K562 (cell line): ENCODE results near the gene TRIM45. TPM values are rescaled to one million over a fixed set of nuclear protein-coding genes. Genes with fewer than 3 reads are reported as not detected.

Experiments
- ATAC-seq: fragments of 200-7000 bp; cut with Tn5 transposase; 3 replicates; pipeline ENCODE4 v1.9.1; 2020; ENCODE audit warnings: moderate library complexity
- BruUV-seq: library from RNA; stranded (reverse); fragments of 400-500 nt; replicated peaks from 2 replicates; lab custom pipeline; 2021; lab: Mats Ljungman, UMichigan
- CTCF ChIA-PET: fragments of 300-600 bp; formaldehyde crosslinking; extraction: SDS; loops from one replicate; lab custom pipeline; 2021; ENCODE audit warnings: low intra/inter-chr PET ratio; lab: Yijun Ruan, JAX
- POLR2A ChIA-PET: fragments of 300-600, 350-650 bp; sonication (Branson Sonifier 250); formaldehyde crosslinking; extraction: SDS; loops from one replicate; lab custom pipeline; 2021; ENCODE audit warnings: antibody characterized with exemption, inconsistent platforms; lab: Yijun Ruan, JAX
- DNase-seq, 4 experiments: peaks; one replicate each; pipeline versions ENCODE4 v3.0.0 to v3.0.0-alpha.2; 2011 to 2018; ENCODE audit warnings: low spot score in 3 of 4, mixed read lengths in 3 of 4; ENCODE audit errors: extremely low read depth in 1 of 4
- FAIRE-seq: peaks from 2 replicates; lab custom pipeline; 2011; peaks lifted over from hg19 to GRCh38; lab: Jason Lieb, UNC
- H2AFZ ChIP-seq: 2 replicates; pipeline ENCODE4 v1.6.0; 2011; ENCODE audit warnings: low read depth, low read length, control low read depth, inconsistent platforms
- H3K27ac ChIP-seq: fragments of 200-600 bp; 3 replicates; pipeline ENCODE4 v1.8.0; 2011; ENCODE audit warnings: low read depth, mild to moderate bottlenecking, control low read depth, inconsistent platforms, low read length, moderate library complexity, mixed read lengths; ENCODE audit errors: extremely low read depth
- H3K27me3 ChIP-seq, 2 experiments: fragments of 300-600 bp in 1 of 2; 2 replicates in 1 of 2; 3 replicates in 1 of 2; pipeline versions ENCODE4 v1.6.0 to v1.8.0; 2011; ENCODE audit warnings: inconsistent platforms in 2 of 2, low read length in 2 of 2, mild to moderate bottlenecking in 1 of 2, mixed read lengths in 1 of 2, moderate library complexity in 1 of 2; ENCODE audit not compliant: control insufficient read depth in 2 of 2, insufficient read depth in 2 of 2
- H3K36me3 ChIP-seq: fragments of 300-600 bp; 3 replicates; pipeline ENCODE4 v1.8.0; 2011; ENCODE audit warnings: mild to moderate bottlenecking, low read length, inconsistent platforms; ENCODE audit not compliant: control insufficient read depth, insufficient read depth
- H3K4me1 ChIP-seq, 2 experiments: fragments of 200-600 bp in 1 of 2; replicated peaks in 1 of 2; 2 replicates in 1 of 2; 3 replicates in 1 of 2; pipeline versions ENCODE4 v1.5.1 to v1.8.0; 2011; ENCODE audit warnings: inconsistent platforms in 2 of 2, low read length in 2 of 2, mild to moderate bottlenecking in 1 of 2, mixed read lengths in 1 of 2, moderate library complexity in 1 of 2; ENCODE audit not compliant: control insufficient read depth in 2 of 2, insufficient read depth in 2 of 2
- H3K4me2 ChIP-seq: 2 replicates; pipeline ENCODE4 v1.6.1; 2011; ENCODE audit warnings: low read length, control low read depth, inconsistent platforms, mixed read lengths; ENCODE audit not compliant: insufficient read depth
- H3K4me3 ChIP-seq: fragments of 200-600 bp; sonication (generic), shearing (Covaris generic); 2 replicates; pipeline ENCODE4 v1.5.1; 2016; ENCODE audit warnings: control low read depth, inconsistent platforms
- H3K79me2 ChIP-seq: fragments of 200-600 bp; 3 replicates; pipeline ENCODE4 v1.8.0; 2011; ENCODE audit warnings: low read length, inconsistent platforms; ENCODE audit not compliant: control insufficient read depth, insufficient read depth
- H3K9ac ChIP-seq, 2 experiments: 2 replicates each; pipeline versions ENCODE4 v1.6.0 to v1.6.1; 2011; ENCODE audit warnings: low read depth in 2 of 2, low read length in 2 of 2, control low read depth in 1 of 2, inconsistent platforms in 1 of 2, mild to moderate bottlenecking in 1 of 2, mixed read lengths in 1 of 2; ENCODE audit not compliant: insufficient read depth in 1 of 2
- H3K9me1 ChIP-seq: one replicate; pipeline ENCODE4 v1.6.0; 2011; ENCODE audit warnings: inconsistent platforms, mild to moderate bottlenecking, low read length, moderate library complexity; ENCODE audit not compliant: control insufficient read depth, insufficient read depth
- H3K9me3 ChIP-seq: replicated peaks from 2 replicates; pipeline ENCODE4 v1.5.1; 2011; ENCODE audit warnings: low read depth, low read length, inconsistent platforms; ENCODE audit not compliant: control insufficient read depth, insufficient read depth
- H4K20me1 ChIP-seq: replicated peaks from 2 replicates; pipeline ENCODE4 v1.6.1; 2011; ENCODE audit warnings: low read length, inconsistent platforms, mixed read lengths; ENCODE audit not compliant: control insufficient read depth, insufficient read depth
- CBFA2T3 ChIP-seq: fragments of 450-650 bp; IDR thresholded peaks from 2 replicates; pipeline ENCODE4 v1.6.1; 2017
- CTBP1 ChIP-seq: fragments of 450-650 bp; IDR thresholded peaks from 2 replicates; pipeline ENCODE4 v1.6.1; 2016; ENCODE audit warnings: borderline replicate concordance
- DMBX1 ChIP-seq: fragments of 250-450 bp; sonication (Bioruptor Pico); IDR thresholded peaks from 2 replicates; pipeline ENCODE4 v1.8.0; 2022; ENCODE audit warnings: inconsistent platforms, mild to moderate bottlenecking, moderate library complexity, borderline replicate concordance
- EWSR1 ChIP-seq: fragments of 450-650 bp; IDR thresholded peaks from 2 replicates; pipeline ENCODE4 v1.6.1; 2018; ENCODE audit warnings: borderline replicate concordance, mild to moderate bottlenecking, low read depth, moderate library complexity; ENCODE audit not compliant: partially characterized antibody
- FUS ChIP-seq: fragments of 200-400 bp; formaldehyde crosslinking; optimal IDR thresholded peaks from 2 replicates; pipeline ENCODE3; 2017; ENCODE audit warnings: low read depth, low read length
- JUN ChIP-seq, 2 experiments: sonication (generic) in 1 of 2; formaldehyde crosslinking in 1 of 2; IDR thresholded peaks; 2 replicates each; pipeline versions ENCODE4 v1.6.1 to v1.8.0; 2012 to 2022; ENCODE audit warnings: borderline replicate concordance in 2 of 2, mild to moderate bottlenecking in 2 of 2, improper control_type of control experiment in 1 of 2, low read depth in 1 of 2, low read length in 1 of 2, missing genetic modification reagents in 1 of 2
- MCM5 ChIP-seq: fragments of 450-650 bp; IDR thresholded peaks from 2 replicates; pipeline ENCODE4 v1.6.1; 2016; ENCODE audit warnings: low read depth
- MEIS2 ChIP-seq: fragments of 450-650 bp; IDR thresholded peaks from 2 replicates; pipeline ENCODE4 v1.6.1; 2014; ENCODE audit warnings: mild to moderate bottlenecking; ENCODE audit not compliant: partially characterized antibody
- MTF1 ChIP-seq: fragments of 250-450 bp; sonication (Bioruptor Pico); IDR thresholded peaks from 2 replicates; pipeline ENCODE4 v1.9.0; 2021; ENCODE audit warnings: moderate library complexity, mild to moderate bottlenecking, inconsistent platforms, borderline replicate concordance
- MXI1 ChIP-seq: IDR thresholded peaks from 2 replicates; pipeline ENCODE4 v1.6.1; 2011; ENCODE audit warnings: low read depth, mild to moderate bottlenecking, improper control_type of control experiment, low read length
- NCOR1 ChIP-seq: fragments of 450-650 bp; IDR thresholded peaks from 2 replicates; pipeline ENCODE4 v1.6.1; 2016; ENCODE audit warnings: mild to moderate bottlenecking, moderate library complexity
- PCBP1 ChIP-seq: fragments of 200-400 bp; formaldehyde crosslinking; IDR thresholded peaks from 2 replicates; pipeline ENCODE4 v1.6.1; 2018; ENCODE audit warnings: mild to moderate bottlenecking, low read depth, low read length; ENCODE audit not compliant: poor library complexity, severe bottlenecking
- POLR2AphosphoS2 ChIP-seq: IDR thresholded peaks from 2 replicates; pipeline ENCODE4 v1.6.1; 2012; ENCODE audit warnings: low read length, improper control_type of control experiment
- POLR2AphosphoS5 ChIP-seq: IDR thresholded peaks from 2 replicates; pipeline ENCODE4 v1.6.1; 2011; ENCODE audit warnings: mild to moderate bottlenecking, low read depth, low read length, moderate library complexity; ENCODE audit not compliant: control insufficient read depth, insufficient read depth
- RB1 ChIP-seq: fragments of 450-650 bp; IDR thresholded peaks from 2 replicates; pipeline ENCODE4 v1.6.1; 2017; ENCODE audit warnings: low read depth, mild to moderate bottlenecking
- SMARCA4 ChIP-seq: fragments of 450-650 bp; IDR thresholded peaks from 2 replicates; pipeline ENCODE4 v1.6.1; 2016
- SRF ChIP-seq, 2 experiments: fragments of 250-450, 450-650 bp in 1 of 2; sonication (Bioruptor Pico) in 1 of 2; sonication (generic) in 1 of 2; formaldehyde crosslinking; IDR thresholded peaks; 2 replicates each; pipeline versions ENCODE4 v1.5.0 to v1.5.1; 2020 to 2022; ENCODE audit warnings: mild to moderate bottlenecking in 1 of 2, missing genetic modification reagents in 1 of 2
- YBX1 ChIP-seq: fragments of 450-650 bp; IDR thresholded peaks from 2 replicates; pipeline ENCODE4 v1.7.1; 2016; ENCODE audit warnings: mild to moderate bottlenecking
- ZNF583 ChIP-seq: fragments of 250-450 bp; sonication (Bioruptor Pico); IDR thresholded peaks from 2 replicates; pipeline ENCODE4 v1.4.0; 2020
- ZNF586 ChIP-seq: fragments of 450-650 bp; formaldehyde crosslinking; conservative IDR thresholded peaks from 2 replicates; pipeline ENCODE4 v1.4.0; 2020; ENCODE audit warnings: mild to moderate bottlenecking, moderate library complexity
- WGBS: fragments of 100-300 bp; shearing (Covaris generic); methylation state at CpG from one replicate; pipeline ENCODE4 v1.1.6; 2016; ENCODE audit warnings: low coverage, mixed read lengths; ENCODE audit not compliant: insufficient coverage; ENCODE audit errors: missing lambda C conversion rate; 5-methylcytosine and 5-hydroxymethylcytosine counted together
- in situ Hi-C: fragments of 300-500 bp; cut with MboI; formaldehyde crosslinking; loops from 4 replicates; pipeline ENCODE4 v1.15.0; 2018; ENCODE audit warnings: inconsistent platforms, mixed read lengths
- intact Hi-C: fragments of 100-400 bp; cut with micrococcal nuclease; formaldehyde crosslinking; loops from 2 replicates; pipeline ENCODE4 v1.14.2; 2022
- polyA plus RNA-seq, 8 experiments: library from polyadenylated mRNA; depleted of rRNA in 4 of 8; stranded (reverse) in 5 of 8; unstranded in 3 of 8; fragments of >200 nt; fragmentation: Nextera tagmentation in 2 of 8; fragmentation: Illumina TruSeq in 1 of 8; extraction: Ambion mirVana in 2 of 8; extraction: Trizol in 1 of 8; gene quantifications; 2 replicates each; pipeline versions ENCODE4 v1.2.1 to v1.2.3, GENCODE V29; 2011 to 2014; ENCODE audit warnings: inconsistent platforms in 1 of 8, missing spikeins in 1 of 8
- total RNA-seq, 7 experiments: library from RNA; depleted of rRNA in 6 of 7; stranded (reverse); fragments of >200 nt in 6 of 7; fragmentation: Illumina TruSeq in 2 of 7; extraction: Trizol in 2 of 7; gene quantifications; 2 replicates each; pipeline versions ENCODE4 v1.2.1 to v1.2.3, GENCODE V29; 2011 to 2021; ENCODE audit warnings: low replicate concordance in 1 of 7
- TF ChIP-seq, protein P1 (sequence below): conservative IDR thresholded peaks from 2 replicates; pipeline ENCODE4 v1.6.1; 2011; ENCODE audit warnings: low read depth, mild to moderate bottlenecking, low read length; ENCODE audit not compliant: control insufficient read depth
- TF ChIP-seq, protein P2 (sequence below), 2 experiments: fragments of 450-650 bp; IDR thresholded peaks; 2 replicates each; pipeline ENCODE4 v1.6.1; 2016

The TRIM45 gene
- total and polyA plus RNA-seq, 9 of the 15 experiments (the other 6 are each of a cell fraction or from before 2014, with no cell fraction given) = 1.9 to 6.2 (median 3.6) TPM

GRCh38 chr1:117093091-117093534 is 28.4 kb downstream of the TRIM45 start:
- H3K4me2 ChIP-seq = peak overlapping the region; percentile 36; the same call in 1 of the 2 replicates
- FAIRE-seq (peak; percentile 95), ATAC-seq (peak; percentile 93), DNase-seq (peak in 3 of 4 experiments; percentile 35 to 83 (median 69))
- peak overlapping the region; percentile 83 for H3K27ac ChIP-seq
- ChIA-PET POLR2A (interaction anchor here (0.6 to 2.7 kb wide), 13 partner anchors 8 to 588 kb away, joined by 3 to 16 read pairs (median 5); partner anchors contain the start of gene TTF2), CTCF (interaction anchor here (1.2 kb wide), 1 partner anchor 26 kb away, joined by 5 read pairs; no protein-coding TSS in a partner anchor)
- WGBS = 38% methylated on average over 7 of the region's 7 CpGs
- in situ Hi-C loops = no loop called here
- peaks cover 4 to 21% of the 10 kb centered on the region in 2 experiments; a peak in 4 of 5 replicates for H3K4me1 ChIP-seq
- H3K36me3 ChIP-seq = peaks cover 92% of the 10 kb centered on the region
- H2AFZ ChIP-seq = peak overlapping the region; percentile 77
- no TSS peak for BruUV-seq
- no peaks in the 10 kb centered on the region for H4K20me1 ChIP-seq
- peak overlapping the region; percentile 39 to 61; a peak in 3 of 4 replicates for H3K9ac ChIP-seq
- no peaks in the 10 kb centered on the region for H3K9me3 ChIP-seq
- H3K79me2 ChIP-seq = no peaks in the 10 kb centered on the region
- H3K27me3 ChIP-seq = no peaks in the 10 kb centered on the region
- H3K9me1 ChIP-seq = no peaks in the 10 kb centered on the region
- H3K4me3 ChIP-seq = no peak overlapping the region
- intact Hi-C loops = no loop called here
- TF ChIP-seq YBX1 (no peak), MCM5 (no peak), JUN (IDR thresholded peaks at IDR 0.05; ENCODE audit: borderline replicate concordance, low read depth, low read length) (peak; percentile 29; the same call in 1 of the 2 replicates), JUN (CRISPR knock-in tag; IDR thresholded peaks at IDR 0.05; ENCODE audit: borderline replicate concordance) (no peak), ZNF583 (CRISPR knock-in tag) (no peak), DMBX1 (CRISPR knock-in tag) (no peak), NCOR1 (0 out of 2 replicates have a peak, but pooled peaks have one; percentile 12), POLR2AphosphoS5 (0 out of 2 replicates have a peak, but pooled peaks have one; percentile 19), EWSR1 (no peak), PCBP1 (no peak), SMARCA4 (peak; percentile 73), MXI1 (no peak), CBFA2T3 (0 out of 2 replicates have a peak, but pooled peaks have one; percentile 26), MEIS2 (peak; percentile 87), SRF (CRISPR knock-in tag; IDR thresholded peaks at IDR 0.05) (peak in 1 of 2 experiments; percentile 49; a peak in 1 of 4 replicates), CTBP1 (peak; percentile 75), ZNF586 (no peak), RB1 (no peak), FUS (no peak), POLR2AphosphoS2 (no peak), MTF1 (CRISPR knock-in tag) (no peak)
- TF ChIP-seq, protein P1, sequence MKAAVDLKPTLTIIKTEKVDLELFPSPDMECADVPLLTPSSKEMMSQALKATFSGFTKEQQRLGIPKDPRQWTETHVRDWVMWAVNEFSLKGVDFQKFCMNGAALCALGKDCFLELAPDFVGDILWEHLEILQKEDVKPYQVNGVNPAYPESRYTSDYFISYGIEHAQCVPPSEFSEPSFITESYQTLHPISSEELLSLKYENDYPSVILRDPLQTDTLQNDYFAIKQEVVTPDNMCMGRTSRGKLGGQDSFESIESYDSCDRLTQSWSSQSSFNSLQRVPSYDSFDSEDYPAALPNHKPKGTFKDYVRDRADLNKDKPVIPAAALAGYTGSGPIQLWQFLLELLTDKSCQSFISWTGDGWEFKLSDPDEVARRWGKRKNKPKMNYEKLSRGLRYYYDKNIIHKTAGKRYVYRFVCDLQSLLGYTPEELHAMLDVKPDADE = no peak
- TF ChIP-seq, protein P2, sequence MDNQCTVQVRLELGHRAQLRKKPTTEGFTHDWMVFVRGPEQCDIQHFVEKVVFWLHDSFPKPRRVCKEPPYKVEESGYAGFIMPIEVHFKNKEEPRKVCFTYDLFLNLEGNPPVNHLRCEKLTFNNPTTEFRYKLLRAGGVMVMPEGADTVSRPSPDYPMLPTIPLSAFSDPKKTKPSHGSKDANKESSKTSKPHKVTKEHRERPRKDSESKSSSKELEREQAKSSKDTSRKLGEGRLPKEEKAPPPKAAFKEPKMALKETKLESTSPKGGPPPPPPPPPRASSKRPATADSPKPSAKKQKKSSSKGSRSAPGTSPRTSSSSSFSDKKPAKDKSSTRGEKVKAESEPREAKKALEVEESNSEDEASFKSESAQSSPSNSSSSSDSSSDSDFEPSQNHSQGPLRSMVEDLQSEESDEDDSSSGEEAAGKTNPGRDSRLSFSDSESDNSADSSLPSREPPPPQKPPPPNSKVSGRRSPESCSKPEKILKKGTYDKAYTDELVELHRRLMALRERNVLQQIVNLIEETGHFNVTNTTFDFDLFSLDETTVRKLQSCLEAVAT (IDR thresholded peaks at IDR 0.05) = peak in 1 of 2 experiments; percentile 69; a peak in 2 of 4 replicates
